ENCODE data around the gene EREG.

EREG gene

GRCh38 chr4:74344031-74344430, 20.9 kb upstream of the EREG start:
- ATAC-seq (no peak), DNase-seq (no peak)

DNA sequence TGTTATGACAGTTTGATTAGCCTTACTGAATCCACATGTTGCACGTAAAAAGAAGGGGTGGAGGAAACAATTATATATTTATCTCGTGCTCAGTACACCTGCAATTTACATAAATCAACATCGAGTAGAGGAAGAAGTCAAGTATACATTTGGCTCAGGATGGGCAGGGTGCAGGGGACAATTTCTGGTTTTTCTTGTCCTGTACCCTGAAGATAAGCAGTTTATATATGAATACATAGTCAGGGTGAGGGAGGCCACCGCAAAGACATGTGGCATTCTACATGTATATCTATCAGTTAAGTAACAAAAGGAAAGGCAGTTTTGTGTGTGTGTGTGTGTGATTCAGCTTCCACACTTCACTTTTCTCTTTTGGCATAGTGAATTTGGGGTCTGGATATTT, 11.1 kb upstream of the EREG start:
- ATAC-seq (no peak), DNase-seq (no peak)

GRCh38 chr4:74357965-74358364, 7.0 kb upstream of the EREG start:
- ATAC-seq (no peak), DNase-seq (no peak)

DNA sequence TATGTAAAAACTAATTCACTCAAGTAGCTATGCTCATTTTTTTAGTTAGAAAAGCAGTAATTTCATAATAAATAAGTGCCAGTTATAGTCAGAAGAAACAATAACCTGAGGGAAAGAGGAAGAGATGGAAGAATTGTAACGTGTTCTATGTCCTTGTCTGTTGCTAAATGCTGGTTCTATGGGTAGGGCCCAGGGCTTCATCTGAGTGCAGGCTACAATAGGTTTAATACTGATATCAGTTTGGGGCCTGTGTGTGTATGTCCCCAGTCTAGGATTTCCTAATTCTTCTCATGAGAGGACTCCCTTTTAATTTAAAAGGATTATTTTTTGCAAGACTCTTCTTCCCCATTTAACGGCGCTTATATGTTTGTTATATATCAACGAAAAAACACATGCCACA, 3.3 kb upstream of the EREG start:
- DNase-seq, result no peak

DNA sequence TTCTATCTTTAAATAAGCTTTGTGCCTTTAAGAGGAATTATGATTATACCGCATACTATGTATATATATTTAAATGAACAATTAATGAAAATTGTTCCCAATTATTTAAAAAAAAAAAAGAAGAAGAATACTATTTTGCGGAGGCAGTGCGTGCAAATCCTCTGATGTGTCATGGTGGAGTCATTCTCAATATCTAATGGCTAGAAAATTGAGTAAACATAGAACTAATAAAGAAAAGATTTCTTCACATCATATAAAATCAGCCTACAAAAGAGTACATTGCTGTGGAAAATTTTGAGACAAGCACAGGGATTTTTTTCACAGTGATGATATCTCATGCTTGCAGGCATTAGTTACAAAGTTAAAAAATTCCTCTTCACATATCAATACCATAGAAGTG, 2.6 kb upstream of the EREG start:
- no peak for DNase-seq
- ATAC-seq, result no peak

More for the DNA sequence above, 3.3 kb upstream of the EREG start:
- ATAC-seq, result no peak

DNA sequence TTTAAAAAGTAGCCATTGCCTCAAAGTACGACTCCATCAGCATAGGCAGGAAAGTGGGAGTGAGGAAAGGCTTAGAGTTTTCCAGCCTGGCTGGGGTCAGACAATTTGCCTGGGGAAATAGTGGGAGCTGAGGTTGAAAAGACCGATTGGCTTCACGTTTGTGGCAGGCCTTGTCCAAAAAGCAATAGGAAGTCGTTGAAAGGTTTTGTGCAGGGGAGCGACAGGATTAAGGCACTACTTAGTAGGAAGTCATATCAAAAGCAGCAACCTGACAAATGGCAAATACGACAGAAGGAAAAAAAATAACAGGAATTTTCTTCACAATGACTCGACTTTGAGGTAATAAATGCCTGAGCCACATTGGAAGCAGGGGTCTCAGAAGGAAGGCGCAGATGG, 691 bp upstream of the EREG start:
- ATAC-seq (no peak), DNase-seq (no peak)

- ATAC-seq, result no peak
- DNase-seq, result no peak
These were observed 816 bp downstream of the EREG start for GRCh38 chr4:74365761-74366160.

- ATAC-seq (no peak), DNase-seq (no peak)
These were observed 1.5 kb downstream of the EREG start for GRCh38 chr4:74366367-74366911.

GRCh38 chr4:74367656-74368290, 2.8 kb downstream of the EREG start:
- DNase-seq, result no peak
- ATAC-seq, result no peak

DNA sequence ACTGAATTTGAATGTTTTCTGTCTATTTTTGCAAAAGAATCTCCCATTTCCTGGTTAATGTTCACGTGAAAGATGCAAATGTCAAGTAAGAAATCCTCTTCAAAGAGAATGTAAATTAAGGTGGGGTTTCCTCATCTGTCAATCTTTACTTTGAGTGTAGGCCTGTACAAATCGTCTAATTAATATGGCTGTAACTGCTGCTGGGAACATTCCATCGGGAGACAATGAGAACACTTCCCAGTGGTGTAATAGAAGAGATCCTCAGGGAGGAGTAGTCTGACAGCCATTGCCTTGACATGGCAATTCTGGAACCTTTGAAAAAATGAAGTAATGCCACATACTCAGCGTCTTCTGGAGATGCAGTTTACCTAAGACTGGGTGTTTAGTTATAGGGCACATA, 3.7 kb downstream of the EREG start:
- no peak for ATAC-seq
- DNase-seq, result no peak

GRCh38 chr4:74369855-74370254, 4.9 kb downstream of the EREG start:
- DNase-seq, result no peak
- ATAC-seq, result no peak

DNA sequence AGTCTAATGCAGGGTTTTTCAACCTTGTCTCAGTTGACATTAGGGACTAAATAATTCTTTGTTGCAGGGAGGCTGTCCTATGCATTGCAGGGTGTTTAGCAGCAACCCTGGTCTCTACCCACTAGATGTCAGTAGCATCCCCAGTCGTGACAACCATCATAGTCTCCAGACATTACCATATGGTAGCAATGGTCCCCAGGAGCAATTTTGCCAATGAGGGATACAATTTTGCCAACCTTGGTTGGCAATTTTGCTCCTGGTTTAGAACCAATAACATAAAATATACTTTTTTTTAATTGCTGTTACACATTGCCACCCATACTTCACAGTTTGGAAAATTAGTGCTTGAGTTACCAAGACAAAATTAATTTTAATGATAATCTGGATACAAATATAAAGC, 6.0 kb downstream of the EREG start:
- DNase-seq, result peak; percentile 9
- ATAC-seq, result peak; percentile 86

- DNase-seq (no peak), ATAC-seq (no peak)
These were observed 9.2 kb downstream of the EREG start for GRCh38 chr4:74374128-74374527.

- ATAC-seq (peak; percentile 73), DNase-seq (peak; percentile 46)
These were observed 9.8 kb downstream of the EREG start for GRCh38 chr4:74374561-74375327.

GRCh38 chr4:74375824-74376426, 11.0 kb downstream of the EREG start:
- DNase-seq (no peak), ATAC-seq (no peak)

DNA sequence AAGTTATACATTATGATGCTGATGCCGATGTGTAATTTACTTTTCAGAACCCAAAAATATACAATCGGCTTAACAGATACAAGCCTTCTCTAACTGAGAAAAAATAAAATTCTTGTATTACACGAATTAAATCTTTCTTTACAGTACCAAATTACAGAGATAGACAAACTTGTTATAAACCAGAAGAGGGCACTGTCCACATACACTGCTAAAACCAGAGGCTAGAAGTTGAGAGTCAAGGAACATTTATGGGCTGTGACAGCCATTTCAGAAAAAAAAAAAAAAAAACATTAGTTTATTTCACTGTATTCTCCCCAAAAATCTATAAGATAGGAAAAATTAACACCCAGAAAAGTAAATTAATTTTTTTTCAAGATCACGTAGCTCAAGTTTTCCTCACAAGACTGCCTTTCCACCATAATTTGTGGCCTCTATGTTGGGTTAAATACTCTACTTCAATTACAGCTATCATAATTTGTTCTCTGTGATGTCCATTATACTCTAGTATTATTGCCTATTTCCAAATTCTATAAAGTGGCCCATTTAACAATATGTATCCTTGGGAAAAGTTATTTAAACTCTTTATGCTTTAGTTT, 12.0 kb downstream of the EREG start:
- no peak for DNase-seq
- no peak for ATAC-seq

DNA sequence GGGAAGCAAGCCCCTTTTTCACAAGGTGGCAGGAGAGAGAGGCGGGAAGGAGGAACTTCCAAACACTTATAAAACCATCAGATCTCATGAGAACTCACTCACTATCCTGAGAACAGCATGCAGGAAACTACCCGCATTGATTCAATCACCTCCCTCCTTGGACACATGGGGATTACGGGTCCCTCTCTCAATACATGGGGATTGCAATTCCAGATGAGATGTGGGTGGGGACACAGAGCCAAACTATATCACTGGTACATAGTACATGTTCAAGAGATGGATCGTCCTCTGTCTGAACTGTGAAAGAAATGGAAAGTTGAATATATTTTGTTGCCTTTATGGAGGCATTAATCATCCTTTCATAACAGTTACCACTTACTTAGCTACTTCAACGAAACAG, 12.8 kb downstream of the EREG start:
- DNase-seq (no peak), ATAC-seq (no peak)

DNA sequence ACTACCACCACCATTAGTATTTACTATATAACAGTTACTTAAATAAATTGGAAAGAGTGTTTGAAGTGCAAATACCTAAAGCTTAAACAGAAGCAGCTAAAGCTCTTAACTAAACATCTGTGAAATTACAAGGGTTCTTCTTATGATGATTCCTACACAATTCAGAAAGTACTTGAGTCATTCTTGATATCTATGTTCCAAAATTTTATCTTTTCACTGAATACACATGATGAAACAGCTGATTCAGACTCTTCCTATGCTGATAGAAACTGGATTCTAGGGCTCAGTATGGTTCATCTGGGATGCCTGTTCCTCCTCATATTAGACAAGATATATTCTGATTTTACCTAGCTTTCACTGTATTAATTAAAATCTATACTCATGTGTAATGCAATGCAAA, 13.6 kb downstream of the EREG start:
- ATAC-seq (no peak), DNase-seq (no peak)

GRCh38 chr4:74379912-74380311, 15.0 kb downstream of the EREG start:
- ATAC-seq (no peak), DNase-seq (no peak)

DNA sequence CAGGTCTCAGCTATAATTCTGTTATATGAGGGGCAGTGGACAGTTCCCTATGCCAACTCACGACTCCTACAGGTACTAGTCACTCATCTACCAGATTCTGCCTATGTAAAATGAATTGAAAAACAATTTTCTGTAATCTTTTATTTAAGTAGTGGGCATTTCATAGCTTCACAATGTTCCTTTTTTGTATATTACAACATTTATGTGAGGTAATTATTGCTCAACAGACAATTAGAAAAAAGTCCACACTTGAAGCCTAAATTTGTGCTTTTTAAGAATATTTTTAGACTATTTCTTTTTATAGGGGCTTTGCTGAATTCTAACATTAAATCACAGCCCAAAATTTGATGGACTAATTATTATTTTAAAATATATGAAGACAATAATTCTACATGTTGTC, 20.4 kb downstream of the EREG start:
- no peak for DNase-seq
- ATAC-seq, result no peak

- ATAC-seq (no peak), DNase-seq (no peak)
These were observed 21.2 kb downstream of the EREG start for GRCh38 chr4:74386159-74386558.

DNA sequence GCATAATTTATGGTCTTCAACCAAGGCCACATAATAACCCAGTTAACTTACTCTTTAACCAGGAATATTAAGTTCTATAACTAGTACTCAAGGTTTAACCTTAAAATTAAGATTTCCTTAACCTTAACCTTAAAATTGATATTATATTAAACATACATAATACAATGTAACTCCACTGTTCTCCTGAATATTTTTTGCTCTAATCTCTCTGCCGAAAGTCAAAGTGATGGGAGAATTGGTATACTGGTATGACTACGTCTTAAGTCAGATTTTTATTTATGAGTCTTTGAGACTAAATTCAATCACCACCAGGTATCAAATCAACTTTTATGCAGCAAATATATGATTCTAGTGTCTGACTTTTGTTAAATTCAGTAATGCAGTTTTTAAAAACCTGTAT, 22.8 kb downstream of the EREG start:
- no peak for ATAC-seq
- DNase-seq, result no peak

GRCh38 chr4:74389494-74389893, 24.5 kb downstream of the EREG start:
- DNase-seq (no peak), ATAC-seq (no peak)

Measured in stimulated activated naive CD8-positive, alpha-beta T cell treated with anti-CD3 and anti-CD28 coated beads, Interleukin-15, Interleukin-2, amounts not matched to agents 100 U/mL and 50 U/mL, for 24 hours (primary cell).